Right atrium auricular region (tissue), 2 donors: ENCODE data around the gene BUB1. TPM values are rescaled to one million over a fixed set of nuclear protein-coding genes. Genes with fewer than 3 reads are reported as not detected.
"Not testable (repeated sequence)": the region's sequence is repeated elsewhere in the genome, so short reads cannot be mapped to it uniquely, and the experiment has no call there.

ENCODE experiments used
- DNase-seq: peaks from one replicate; pipeline ENCODE4 v3.0.0-alpha.2; 2019; ENCODE audit warnings: low spot score
- H3K27ac ChIP-seq, 2 donors: fragments of 200-600 bp; sonication (generic); 1 replicate in 1 of 2; 2 replicates in 1 of 2; pipeline ENCODE4 v1.5.1; 2016 to 2019
- H3K27me3 ChIP-seq, 2 donors: fragments of 200-600 bp; sonication (generic); one replicate each; pipeline versions ENCODE4 v1.5.1 to v1.6.0; 2017 to 2019
- H3K36me3 ChIP-seq: fragments of 200-600 bp; sonication (generic); one replicate; pipeline ENCODE4 v1.5.1; 2016
- H3K4me1 ChIP-seq, 2 donors: fragments of 200-600 bp; sonication (generic); one replicate each; pipeline versions ENCODE4 v1.5.1 to v1.6.0; 2017 to 2019
- H3K4me3 ChIP-seq, 2 donors: fragments of 200-600 bp; sonication (generic); 1 replicate in 1 of 2; 2 replicates in 1 of 2; pipeline ENCODE4 v1.5.1; 2017 to 2019; ENCODE audit warnings: mild to moderate bottlenecking in 1 of 2, moderate library complexity in 1 of 2
- H3K9me3 ChIP-seq, 2 donors: fragments of 200-600 bp; sonication (generic); one replicate each; pipeline ENCODE4 v1.5.1; 2019
- total RNA-seq, 2 donors: library from RNA; depleted of rRNA; stranded (reverse); fragments of >200 nt; gene quantifications; one replicate each; pipeline ENCODE4 v1.1.0, GENCODE V29; 2016
- TF ChIP-seq, protein P1 (sequence below), 2 donors: fragments of 200-600 bp; sonication (generic); IDR thresholded peaks; one replicate each; pipeline ENCODE4 v1.5.1; 2019; ENCODE audit warnings: antibody characterized with exemption in 2 of 2

Gene BUB1
- total RNA-seq, 2 donors from 2014 or later: 0.28 to 1.4 TPM

DNA sequence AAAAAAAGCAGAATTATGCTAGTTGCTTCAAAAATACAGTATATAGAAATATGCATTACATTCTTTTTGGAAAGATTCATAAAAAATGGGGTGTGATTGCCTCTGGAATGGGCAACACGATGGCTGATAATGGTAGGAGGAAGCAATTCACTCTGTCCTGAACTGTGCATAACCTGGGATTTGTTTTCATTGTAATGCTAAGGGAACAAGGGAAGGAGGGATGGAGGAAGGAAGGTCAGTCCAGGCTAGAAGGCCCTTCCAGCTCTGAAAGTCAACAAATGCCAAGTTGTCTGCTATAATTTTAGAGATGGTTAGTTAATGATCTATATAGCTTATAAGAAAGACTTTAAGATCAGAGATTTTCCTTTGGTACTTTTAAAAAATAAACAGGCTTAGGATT, 40.8 kb downstream of the BUB1 start:
- no peak overlapping the region for H3K4me3 ChIP-seq
- TF ChIP-seq, protein P1, sequence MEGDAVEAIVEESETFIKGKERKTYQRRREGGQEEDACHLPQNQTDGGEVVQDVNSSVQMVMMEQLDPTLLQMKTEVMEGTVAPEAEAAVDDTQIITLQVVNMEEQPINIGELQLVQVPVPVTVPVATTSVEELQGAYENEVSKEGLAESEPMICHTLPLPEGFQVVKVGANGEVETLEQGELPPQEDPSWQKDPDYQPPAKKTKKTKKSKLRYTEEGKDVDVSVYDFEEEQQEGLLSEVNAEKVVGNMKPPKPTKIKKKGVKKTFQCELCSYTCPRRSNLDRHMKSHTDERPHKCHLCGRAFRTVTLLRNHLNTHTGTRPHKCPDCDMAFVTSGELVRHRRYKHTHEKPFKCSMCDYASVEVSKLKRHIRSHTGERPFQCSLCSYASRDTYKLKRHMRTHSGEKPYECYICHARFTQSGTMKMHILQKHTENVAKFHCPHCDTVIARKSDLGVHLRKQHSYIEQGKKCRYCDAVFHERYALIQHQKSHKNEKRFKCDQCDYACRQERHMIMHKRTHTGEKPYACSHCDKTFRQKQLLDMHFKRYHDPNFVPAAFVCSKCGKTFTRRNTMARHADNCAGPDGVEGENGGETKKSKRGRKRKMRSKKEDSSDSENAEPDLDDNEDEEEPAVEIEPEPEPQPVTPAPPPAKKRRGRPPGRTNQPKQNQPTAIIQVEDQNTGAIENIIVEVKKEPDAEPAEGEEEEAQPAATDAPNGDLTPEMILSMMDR (IDR thresholded peaks at IDR 0.05): no peak
- H3K9me3 ChIP-seq: no peaks in the 10 kb centered on the region

DNA sequence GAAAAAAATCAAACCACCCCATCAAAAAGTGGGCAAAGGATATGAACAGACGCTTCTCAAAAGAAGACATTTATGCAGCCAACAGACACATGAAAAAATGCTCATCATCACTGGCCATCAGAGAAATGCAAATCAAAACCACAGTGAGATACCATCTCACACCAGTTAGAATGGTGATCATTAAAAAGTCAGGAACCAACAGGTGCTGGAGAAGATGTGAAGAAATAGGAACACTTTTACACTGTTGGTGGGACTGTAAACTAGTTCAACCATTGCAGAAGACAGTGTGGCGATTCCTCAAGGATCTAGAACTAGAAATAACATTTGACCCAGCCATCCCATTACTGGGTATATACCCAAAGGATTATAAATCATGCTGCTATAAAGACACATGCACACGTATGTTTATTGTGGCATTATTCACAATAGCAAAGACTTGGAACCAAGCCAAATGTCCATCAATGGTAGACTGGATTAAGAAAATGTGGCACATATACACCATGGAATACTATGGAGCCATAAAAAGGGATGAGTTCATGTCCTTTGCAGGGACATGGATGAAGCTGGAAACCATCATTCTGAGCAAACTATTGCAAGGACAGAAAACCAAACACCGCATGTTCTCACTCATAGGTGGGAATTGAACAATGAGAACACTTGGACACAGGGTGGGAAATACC, 41.8 kb downstream of the BUB1 start:
- not testable (repeated sequence) for H3K9me3 ChIP-seq, H3K27ac ChIP-seq, H3K4me3 ChIP-seq, H3K4me1 ChIP-seq, H3K36me3 ChIP-seq, H3K27me3 ChIP-seq, DNase-seq

More for the DNA sequence above, 40.8 kb downstream of the BUB1 start:
- Histone ChIP-seq H3K27me3 (no peaks in the 10 kb centered on the region), H3K36me3 (no peaks in the 10 kb centered on the region), H3K4me1 (no peaks in the 10 kb centered on the region), H3K27ac (no peak overlapping the region)
- DNase-seq: no peak

DNA sequence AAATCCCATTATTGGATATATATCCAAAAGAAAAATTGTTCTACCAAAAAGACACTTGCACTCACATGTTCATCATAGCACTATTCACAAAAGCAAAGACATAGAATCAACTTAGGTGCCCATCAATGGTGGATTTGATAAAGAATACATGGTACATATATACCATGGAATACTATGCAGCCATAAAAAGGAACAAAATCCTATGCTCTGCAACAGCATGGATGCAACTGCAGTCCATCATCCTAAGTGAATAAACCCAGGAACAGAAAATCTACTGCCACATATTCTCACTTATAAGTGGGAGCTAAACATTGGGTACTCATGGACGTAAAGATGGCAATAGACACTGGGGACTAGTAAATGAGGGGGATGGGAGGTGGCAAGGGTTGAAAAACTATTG, 50.5 kb downstream of the BUB1 start:
- not testable (repeated sequence) for H3K4me3 ChIP-seq, H3K4me1 ChIP-seq, DNase-seq, H3K36me3 ChIP-seq, H3K27ac ChIP-seq, H3K9me3 ChIP-seq, H3K27me3 ChIP-seq

DNA sequence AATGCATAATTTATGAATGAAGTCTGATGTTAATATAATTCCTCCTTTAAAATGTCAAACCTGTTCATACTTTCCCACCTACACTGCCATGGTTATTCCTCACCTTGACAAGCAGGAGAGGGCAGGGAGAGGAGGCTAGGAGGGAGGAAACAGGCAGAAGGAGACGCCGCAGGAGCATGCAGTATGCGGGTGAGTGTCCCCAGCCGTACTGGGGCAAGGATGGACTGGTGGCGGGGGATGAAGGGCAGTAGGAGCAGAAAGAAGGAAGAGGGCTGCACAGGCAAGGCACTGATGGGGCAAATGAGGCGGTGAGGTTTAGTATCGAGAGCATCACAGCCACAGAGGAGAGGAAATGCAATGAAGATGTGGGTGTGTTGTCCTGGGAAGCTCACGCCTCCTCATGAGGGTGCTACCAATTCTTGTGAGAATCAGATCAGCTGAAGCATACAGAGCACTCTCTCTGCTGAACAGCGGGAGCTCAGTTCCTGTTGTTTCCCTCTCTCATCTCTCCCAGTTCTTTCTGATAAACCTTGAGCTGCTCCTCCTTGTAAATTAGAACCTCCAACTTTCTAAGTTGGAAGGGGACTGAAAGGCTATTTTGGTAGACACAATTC, 58.4 kb downstream of the BUB1 start:
- not testable (repeated sequence) for H3K27ac ChIP-seq, H3K9me3 ChIP-seq, H3K27me3 ChIP-seq, DNase-seq, H3K4me1 ChIP-seq, H3K36me3 ChIP-seq, H3K4me3 ChIP-seq

DNA sequence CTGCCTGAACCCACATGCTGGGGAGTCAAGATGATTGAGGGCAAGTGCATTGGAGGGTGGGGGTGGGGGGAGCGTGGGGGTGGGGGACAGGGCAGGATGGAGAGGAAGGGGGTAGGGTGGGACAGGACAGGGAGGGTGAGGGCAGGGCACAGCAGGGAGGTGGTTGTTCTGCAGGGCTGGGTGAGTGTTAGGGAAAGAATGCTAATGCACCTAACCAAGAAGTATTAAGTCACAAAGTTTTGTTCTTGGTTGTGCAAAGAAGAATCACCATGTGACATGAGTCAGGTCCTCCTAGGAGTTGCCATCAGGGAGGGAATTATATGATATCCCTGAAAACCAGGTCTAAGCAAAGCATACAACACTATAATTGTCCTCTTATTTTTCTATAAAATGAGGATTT, 63.9 kb downstream of the BUB1 start:
- not testable (repeated sequence) for H3K4me3 ChIP-seq, H3K27me3 ChIP-seq

DNA sequence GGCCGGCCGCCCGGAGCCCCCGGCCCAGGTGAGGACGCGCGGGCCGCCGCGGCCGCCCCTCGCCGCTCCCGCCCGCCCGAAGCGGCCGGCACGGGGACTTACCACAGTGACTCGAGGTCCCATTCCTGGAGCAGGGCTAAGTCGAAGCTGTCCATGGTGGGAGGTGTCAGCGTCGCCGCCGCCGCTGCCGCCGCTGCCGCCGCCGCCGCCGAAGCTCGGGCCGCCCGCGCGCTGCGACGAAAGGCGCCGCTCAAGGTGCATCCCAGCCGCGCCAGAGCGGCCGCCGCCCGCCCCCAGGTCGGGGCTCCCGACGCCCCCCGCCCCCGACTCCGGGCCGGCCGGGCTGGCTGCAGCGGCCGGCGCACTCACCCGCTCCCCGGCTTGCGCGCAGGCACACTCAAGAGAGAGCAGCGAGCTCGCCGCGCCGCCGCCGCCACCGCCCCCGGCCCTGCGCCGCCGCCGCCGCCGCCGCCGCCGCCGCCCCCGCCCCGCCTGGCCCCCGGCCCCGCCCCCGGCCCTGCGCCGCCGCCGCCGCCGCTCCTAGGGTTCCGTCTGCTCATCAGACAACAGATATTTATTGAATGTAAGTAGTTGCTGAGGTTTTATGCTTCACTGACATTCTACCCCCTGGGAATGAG, 67.1 kb downstream of the BUB1 start:
- not testable (repeated sequence) for H3K9me3 ChIP-seq, H3K4me1 ChIP-seq, H3K27me3 ChIP-seq, H3K27ac ChIP-seq, DNase-seq, H3K36me3 ChIP-seq
- peak overlapping the region in 1 of 2 donors; percentile 27 for H3K4me3 ChIP-seq

More for the DNA sequence above, 63.9 kb downstream of the BUB1 start:
- not testable (repeated sequence) for H3K27ac ChIP-seq, DNase-seq, H3K4me1 ChIP-seq, H3K36me3 ChIP-seq, H3K9me3 ChIP-seq

DNA sequence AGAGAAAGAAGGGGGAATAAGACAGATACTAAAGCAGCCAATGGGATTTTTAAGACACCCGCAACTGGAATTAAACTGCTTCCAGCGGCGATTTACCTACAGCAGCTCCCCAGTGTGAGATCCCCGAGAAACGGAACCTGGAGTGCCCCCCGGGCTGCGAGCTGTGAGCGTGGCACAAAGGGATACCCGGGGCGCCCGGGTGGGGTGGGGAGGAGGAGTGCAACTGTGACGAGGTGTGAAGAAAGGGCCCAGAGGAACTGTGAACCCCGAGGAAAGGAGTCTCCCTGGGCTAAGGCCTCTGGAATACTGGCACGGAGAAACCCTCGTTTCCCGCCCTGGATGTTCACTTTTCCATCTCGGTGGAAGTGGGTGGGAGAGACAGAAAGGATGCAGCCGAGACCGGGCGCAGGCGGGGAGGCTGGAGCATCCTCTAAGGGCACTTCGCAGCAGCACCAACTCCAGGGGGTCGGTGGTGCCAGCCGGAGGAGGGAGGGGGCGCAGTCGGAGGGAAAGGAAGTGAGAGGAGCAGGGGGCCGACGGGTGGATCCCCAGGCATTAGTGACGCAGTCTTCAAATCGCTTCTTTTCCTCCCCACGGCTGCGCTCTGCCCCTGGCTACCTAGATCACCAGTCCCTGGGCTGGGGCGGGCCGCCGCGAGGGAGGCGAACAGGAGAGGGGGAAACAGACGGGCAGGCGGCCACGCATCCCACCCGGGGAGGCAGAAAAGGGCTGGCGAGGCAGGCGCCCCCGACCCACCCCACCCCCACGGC, 67.8 kb downstream of the BUB1 start:
- H3K27me3 ChIP-seq, H3K36me3 ChIP-seq, H3K27ac ChIP-seq, DNase-seq, H3K9me3 ChIP-seq, H3K4me1 ChIP-seq: not testable (repeated sequence)
- H3K4me3 ChIP-seq: peak overlapping the region in 1 of 2 donors; percentile 27

DNA sequence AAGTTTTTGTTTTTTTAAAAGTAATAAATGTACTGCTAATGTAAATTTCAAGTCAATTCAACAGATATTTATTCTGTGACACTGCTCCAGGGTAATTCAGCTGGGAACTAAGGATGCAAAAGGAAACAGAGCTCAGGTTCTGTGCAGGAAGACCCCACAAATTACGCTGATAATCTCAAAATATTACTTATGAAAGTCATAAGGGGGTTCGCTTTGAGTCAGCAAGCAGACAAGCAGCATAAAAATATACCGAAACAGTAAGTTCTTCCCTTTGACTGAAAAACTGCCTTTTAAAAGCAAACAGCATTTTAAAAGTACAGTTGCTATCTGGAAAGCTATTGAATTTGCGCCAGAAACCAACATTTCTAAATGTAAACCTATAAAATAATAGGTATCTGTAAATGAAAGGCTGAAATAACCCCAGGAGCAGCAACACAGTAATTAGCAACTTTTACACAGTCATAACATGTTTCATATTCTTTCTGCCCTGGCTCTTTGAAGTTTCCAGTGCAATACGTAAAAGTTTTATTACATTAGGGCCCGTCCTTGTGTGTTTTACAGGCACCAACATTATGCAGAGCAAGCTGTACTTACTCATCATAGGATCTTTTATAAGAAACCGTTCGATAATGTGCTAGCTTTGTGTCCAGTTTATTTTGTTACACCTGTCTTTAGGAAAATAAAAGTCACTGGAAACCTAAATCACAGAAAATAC, 68.9 kb downstream of the BUB1 start:
- H3K27ac ChIP-seq, H3K4me1 ChIP-seq, H3K9me3 ChIP-seq, H3K36me3 ChIP-seq, H3K27me3 ChIP-seq, H3K4me3 ChIP-seq, DNase-seq: not testable (repeated sequence)

DNA sequence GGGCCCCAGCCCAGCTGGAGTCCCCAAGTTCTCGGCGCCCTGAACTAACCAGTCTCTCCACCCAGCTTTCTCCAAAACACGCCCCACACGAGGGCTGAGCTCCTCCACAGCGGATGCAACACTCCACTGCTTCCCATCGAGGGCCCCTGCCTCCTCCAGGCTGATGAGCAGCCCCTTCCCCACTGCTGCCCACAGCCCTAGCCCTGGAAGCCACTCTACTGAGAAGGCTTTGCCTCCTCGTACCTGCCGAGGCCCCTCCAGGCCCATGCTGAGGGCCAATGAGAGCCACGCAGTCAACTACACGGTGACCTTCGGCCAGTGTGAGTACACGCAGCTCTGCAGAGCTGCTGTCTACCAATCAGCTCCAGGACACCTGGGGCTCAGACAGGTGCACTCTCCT, 72.8 kb downstream of the BUB1 start:
- DNase-seq, H3K4me3 ChIP-seq, H3K27ac ChIP-seq, H3K27me3 ChIP-seq, H3K9me3 ChIP-seq, H3K36me3 ChIP-seq, H3K4me1 ChIP-seq: not testable (repeated sequence)

DNA sequence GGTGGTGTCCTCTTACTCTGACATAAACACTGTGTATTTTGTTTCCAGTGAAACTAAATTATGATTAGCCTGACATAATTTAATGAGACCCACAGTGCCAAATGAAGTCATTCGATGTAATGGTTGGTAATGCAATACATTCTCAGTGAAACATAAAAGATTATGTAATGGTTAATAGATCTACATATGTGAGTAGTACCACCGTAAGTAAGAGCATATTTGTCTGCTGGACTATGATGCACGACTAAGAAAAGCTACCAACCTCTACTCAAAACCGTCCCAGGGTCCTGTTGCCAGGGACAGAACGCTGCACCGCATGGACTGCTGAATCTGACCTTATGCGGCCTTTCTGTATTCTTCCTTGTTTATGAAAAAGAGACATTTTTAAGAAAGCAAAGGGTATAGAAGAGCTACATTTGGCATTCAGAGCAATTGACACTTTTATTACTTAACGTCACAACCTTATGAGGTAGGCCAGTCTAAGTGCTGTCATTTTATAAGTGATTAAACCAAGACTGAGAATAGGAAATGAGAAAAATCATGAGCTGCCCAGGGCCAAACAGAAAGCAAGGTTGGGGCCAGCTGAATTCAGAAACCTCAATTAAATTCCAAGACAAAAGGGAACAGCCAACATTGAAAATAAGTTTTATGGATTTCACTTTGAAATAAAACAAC, 73.8 kb downstream of the BUB1 start:
- DNase-seq, H3K4me3 ChIP-seq, H3K9me3 ChIP-seq, H3K4me1 ChIP-seq, H3K27me3 ChIP-seq, H3K36me3 ChIP-seq, H3K27ac ChIP-seq: not testable (repeated sequence)

DNA sequence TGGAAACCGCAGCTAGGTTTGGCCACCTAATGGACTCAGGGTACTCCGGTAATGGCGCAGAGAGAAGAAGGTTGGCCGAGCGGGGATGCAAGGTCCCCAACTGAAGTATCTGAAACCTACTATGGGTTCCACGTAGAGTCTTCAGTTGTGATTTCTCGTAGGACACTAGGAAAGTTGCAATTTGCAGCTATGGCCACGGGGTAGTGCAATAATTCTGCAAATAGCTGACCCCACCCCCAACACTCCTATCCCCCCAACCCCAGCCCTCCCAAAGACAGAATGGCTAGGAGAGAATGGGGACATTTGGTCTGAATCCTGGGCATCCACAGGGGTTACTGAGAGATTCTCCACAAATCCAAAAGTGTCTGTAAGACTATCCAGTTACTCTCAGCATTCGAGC, 75.7 kb downstream of the BUB1 start:
- not testable (repeated sequence) for DNase-seq, H3K27ac ChIP-seq, H3K36me3 ChIP-seq, H3K4me3 ChIP-seq, H3K27me3 ChIP-seq, H3K4me1 ChIP-seq, H3K9me3 ChIP-seq

DNA sequence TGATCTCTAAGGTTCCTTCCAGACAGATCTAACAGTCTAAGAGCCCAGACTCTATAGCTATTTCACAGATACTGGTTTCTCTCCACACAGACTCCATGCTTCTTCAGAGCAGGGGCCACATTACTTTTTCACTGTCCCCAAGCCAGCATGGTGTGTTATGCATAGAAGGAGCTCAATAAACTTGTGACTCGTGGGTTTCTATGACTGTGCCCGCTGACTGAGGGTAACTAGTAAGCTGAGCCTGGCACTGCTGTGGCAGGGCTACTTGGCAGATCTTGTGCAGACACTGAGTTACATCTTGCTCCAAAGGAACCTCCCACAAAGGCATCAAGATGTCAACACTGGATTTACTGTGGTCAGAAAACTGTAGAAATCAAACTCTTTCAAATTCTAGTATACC, 85.9 kb downstream of the BUB1 start:
- H3K4me1 ChIP-seq, H3K9me3 ChIP-seq, H3K36me3 ChIP-seq, H3K27me3 ChIP-seq, H3K4me3 ChIP-seq, DNase-seq, H3K27ac ChIP-seq: not testable (repeated sequence)
